HepG2 (cell line): ENCODE data around the gene TMC4. TPM values are rescaled to one million over a fixed set of nuclear protein-coding genes. Genes with fewer than 3 reads are reported as not detected.

Source experiments
- AHR ChIP-seq: IDR thresholded peaks from 2 replicates; pipeline ENCODE4 v1.6.1; 2018; ENCODE audit warnings: missing genetic modification reagents, missing compliant biosample characterization
- BORCS8-MEF2B ChIP-seq: sonication (generic); formaldehyde crosslinking; IDR thresholded peaks from 2 replicates; pipeline ENCODE4 v1.8.0; 2022; ENCODE audit warnings: mild to moderate bottlenecking, missing genetic modification reagents
- HNRNPH1 ChIP-seq: fragments of 200-400 bp; formaldehyde crosslinking; optimal IDR thresholded peaks from 2 replicates; pipeline ENCODE3; 2017; ENCODE audit warnings: mild to moderate bottlenecking, low read depth, low read length
- KDM3A ChIP-seq: IDR thresholded peaks from 2 replicates; pipeline ENCODE4 v1.6.1; 2018; ENCODE audit warnings: low read depth, missing compliant biosample characterization
- MAFG ChIP-seq: sonication (generic); formaldehyde crosslinking; IDR thresholded peaks from 2 replicates; pipeline ENCODE4 v1.5.1; 2020; ENCODE audit warnings: mild to moderate bottlenecking, missing genetic modification reagents
- ZBTB3 ChIP-seq: sonication (generic); formaldehyde crosslinking; IDR thresholded peaks from 2 replicates; pipeline ENCODE4 v1.4.0; 2020; ENCODE audit warnings: low read depth, mild to moderate bottlenecking, moderate library complexity, missing genetic modification reagents, borderline replicate concordance
- ZNF180 ChIP-seq: sonication (generic); formaldehyde crosslinking; IDR thresholded peaks from 2 replicates; pipeline ENCODE4 v1.4.0; 2020; ENCODE audit warnings: low read depth, missing genetic modification reagents, borderline replicate concordance
- ZNF224 ChIP-seq: sonication (generic); formaldehyde crosslinking; IDR thresholded peaks from 2 replicates; pipeline ENCODE4 v1.5.0; 2020; ENCODE audit warnings: mild to moderate bottlenecking, missing genetic modification reagents
- ZNF30 ChIP-seq: sonication (generic); formaldehyde crosslinking; IDR thresholded peaks from 2 replicates; pipeline ENCODE4 v1.5.0; 2020; ENCODE audit warnings: mild to moderate bottlenecking, missing genetic modification reagents
- polyA plus RNA-seq, 8 experiments: library from polyadenylated mRNA; depleted of rRNA in 3 of 8; stranded (reverse) in 7 of 8; unstranded in 1 of 8; fragments of >200 nt; fragmentation: Illumina TruSeq in 4 of 8; extraction: Trizol in 4 of 8; gene quantifications; 2 replicates each; pipeline versions ENCODE4 v1.2.1 to v1.2.3, GENCODE V29; 2011 to 2016; ENCODE audit warnings: low read depth in 4 of 8, missing spikeins in 1 of 8, mixed read lengths in 1 of 8; ENCODE audit not compliant: insufficient read depth in 1 of 8
- total RNA-seq, 5 experiments: library from RNA; depleted of rRNA; stranded (reverse); fragments of >200 nt; fragmentation: Illumina TruSeq; extraction: Trizol; gene quantifications; 2 replicates each; pipeline ENCODE4 v1.2.3, GENCODE V29; 2016; ENCODE audit warnings: low read depth in 1 of 5
- TF ChIP-seq, protein P1 (sequence below): sonication (generic); formaldehyde crosslinking; IDR thresholded peaks from 2 replicates; pipeline ENCODE4 v1.4.0; 2020; ENCODE audit warnings: missing genetic modification reagents
- TF ChIP-seq, protein P2 (sequence below), 2 experiments: sonication (generic) in 1 of 2; formaldehyde crosslinking in 1 of 2; IDR thresholded peaks; 2 replicates each; pipeline versions ENCODE4 v1.4.0 to v1.6.1; 2016 to 2020; ENCODE audit warnings: borderline replicate concordance in 1 of 2, low read depth in 1 of 2, mild to moderate bottlenecking in 1 of 2, missing genetic modification reagents in 1 of 2
- TF ChIP-seq, protein P3 (sequence below): sonication (generic); formaldehyde crosslinking; IDR thresholded peaks from 2 replicates; pipeline ENCODE4 v1.5.0; 2020; ENCODE audit warnings: mild to moderate bottlenecking, missing genetic modification reagents, borderline replicate concordance
- TF ChIP-seq, protein P4 (sequence below): sonication (generic); formaldehyde crosslinking; IDR thresholded peaks from 2 replicates; pipeline ENCODE4 v1.8.0; 2022; ENCODE audit warnings: missing genetic modification reagents, mild to moderate bottlenecking, borderline replicate concordance

The TMC4 gene
- total and polyA plus RNA-seq, 2 of the 13 experiments (the other 11 are each of a cell fraction or from before 2014, with no cell fraction given), result 0.13 to 0.24 TPM

DNA sequence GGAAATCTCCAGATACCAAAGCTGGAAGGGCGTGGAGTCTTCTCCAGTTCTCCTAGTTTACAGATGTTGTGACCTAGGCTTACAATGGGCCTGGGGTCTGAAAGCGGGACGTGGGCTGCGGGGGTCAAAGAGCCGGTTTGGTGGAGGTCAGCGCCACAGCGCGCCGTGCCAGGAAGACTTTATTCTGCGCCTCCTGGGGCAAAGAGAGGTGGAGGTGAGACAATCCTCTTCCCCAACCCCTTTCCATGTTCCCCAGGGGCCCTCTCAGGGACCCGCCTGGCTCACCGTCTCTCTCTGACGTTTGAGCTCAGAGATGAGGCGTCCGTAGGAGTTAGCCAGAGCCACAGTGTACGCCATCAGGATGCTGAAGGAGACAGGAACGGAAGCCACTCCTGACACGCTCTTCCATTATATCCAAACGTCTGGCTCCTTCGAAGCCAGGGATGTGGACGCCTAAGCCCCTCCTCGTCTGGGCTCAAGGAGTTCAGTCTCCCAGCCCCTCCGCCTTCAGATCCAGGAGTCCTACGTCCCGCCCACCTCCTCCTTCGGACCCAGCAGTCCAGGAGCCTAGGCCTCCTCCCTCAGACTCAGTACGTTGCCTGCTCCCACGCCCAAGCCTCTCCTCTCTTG lies 12.7 kb downstream of the TMC4 start (continued):
- TF ChIP-seq AHR (CRISPR knock-in tag) (no peak), ZNF30 (CRISPR knock-in tag) (no peak), HNRNPH1 (no peak), ZBTB3 (CRISPR knock-in tag) (no peak), ZNF224 (CRISPR knock-in tag) (0 out of 2 replicates have a peak, but pooled peaks have one; percentile 8), BORCS8-MEF2B (CRISPR knock-in tag) (no peak), KDM3A (CRISPR knock-in tag) (no peak), ZNF180 (CRISPR knock-in tag) (no peak), MAFG (CRISPR knock-in tag) (no peak)
- TF ChIP-seq, protein P1, sequence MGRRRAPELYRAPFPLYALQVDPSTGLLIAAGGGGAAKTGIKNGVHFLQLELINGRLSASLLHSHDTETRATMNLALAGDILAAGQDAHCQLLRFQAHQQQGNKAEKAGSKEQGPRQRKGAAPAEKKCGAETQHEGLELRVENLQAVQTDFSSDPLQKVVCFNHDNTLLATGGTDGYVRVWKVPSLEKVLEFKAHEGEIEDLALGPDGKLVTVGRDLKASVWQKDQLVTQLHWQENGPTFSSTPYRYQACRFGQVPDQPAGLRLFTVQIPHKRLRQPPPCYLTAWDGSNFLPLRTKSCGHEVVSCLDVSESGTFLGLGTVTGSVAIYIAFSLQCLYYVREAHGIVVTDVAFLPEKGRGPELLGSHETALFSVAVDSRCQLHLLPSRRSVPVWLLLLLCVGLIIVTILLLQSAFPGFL, result 0 out of 2 replicates have a peak, but pooled peaks have one; percentile 50
- TF ChIP-seq, protein P2, sequence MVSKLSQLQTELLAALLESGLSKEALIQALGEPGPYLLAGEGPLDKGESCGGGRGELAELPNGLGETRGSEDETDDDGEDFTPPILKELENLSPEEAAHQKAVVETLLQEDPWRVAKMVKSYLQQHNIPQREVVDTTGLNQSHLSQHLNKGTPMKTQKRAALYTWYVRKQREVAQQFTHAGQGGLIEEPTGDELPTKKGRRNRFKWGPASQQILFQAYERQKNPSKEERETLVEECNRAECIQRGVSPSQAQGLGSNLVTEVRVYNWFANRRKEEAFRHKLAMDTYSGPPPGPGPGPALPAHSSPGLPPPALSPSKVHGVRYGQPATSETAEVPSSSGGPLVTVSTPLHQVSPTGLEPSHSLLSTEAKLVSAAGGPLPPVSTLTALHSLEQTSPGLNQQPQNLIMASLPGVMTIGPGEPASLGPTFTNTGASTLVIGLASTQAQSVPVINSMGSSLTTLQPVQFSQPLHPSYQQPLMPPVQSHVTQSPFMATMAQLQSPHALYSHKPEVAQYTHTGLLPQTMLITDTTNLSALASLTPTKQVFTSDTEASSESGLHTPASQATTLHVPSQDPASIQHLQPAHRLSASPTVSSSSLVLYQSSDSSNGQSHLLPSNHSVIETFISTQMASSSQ (IDR thresholded peaks at IDR 0.05; ENCODE audit: low read depth), result no peak
- TF ChIP-seq, protein P2 (CRISPR knock-in tag; IDR thresholded peaks at IDR 0.05; ENCODE audit: borderline replicate concordance), result no peak
- TF ChIP-seq, protein P3, sequence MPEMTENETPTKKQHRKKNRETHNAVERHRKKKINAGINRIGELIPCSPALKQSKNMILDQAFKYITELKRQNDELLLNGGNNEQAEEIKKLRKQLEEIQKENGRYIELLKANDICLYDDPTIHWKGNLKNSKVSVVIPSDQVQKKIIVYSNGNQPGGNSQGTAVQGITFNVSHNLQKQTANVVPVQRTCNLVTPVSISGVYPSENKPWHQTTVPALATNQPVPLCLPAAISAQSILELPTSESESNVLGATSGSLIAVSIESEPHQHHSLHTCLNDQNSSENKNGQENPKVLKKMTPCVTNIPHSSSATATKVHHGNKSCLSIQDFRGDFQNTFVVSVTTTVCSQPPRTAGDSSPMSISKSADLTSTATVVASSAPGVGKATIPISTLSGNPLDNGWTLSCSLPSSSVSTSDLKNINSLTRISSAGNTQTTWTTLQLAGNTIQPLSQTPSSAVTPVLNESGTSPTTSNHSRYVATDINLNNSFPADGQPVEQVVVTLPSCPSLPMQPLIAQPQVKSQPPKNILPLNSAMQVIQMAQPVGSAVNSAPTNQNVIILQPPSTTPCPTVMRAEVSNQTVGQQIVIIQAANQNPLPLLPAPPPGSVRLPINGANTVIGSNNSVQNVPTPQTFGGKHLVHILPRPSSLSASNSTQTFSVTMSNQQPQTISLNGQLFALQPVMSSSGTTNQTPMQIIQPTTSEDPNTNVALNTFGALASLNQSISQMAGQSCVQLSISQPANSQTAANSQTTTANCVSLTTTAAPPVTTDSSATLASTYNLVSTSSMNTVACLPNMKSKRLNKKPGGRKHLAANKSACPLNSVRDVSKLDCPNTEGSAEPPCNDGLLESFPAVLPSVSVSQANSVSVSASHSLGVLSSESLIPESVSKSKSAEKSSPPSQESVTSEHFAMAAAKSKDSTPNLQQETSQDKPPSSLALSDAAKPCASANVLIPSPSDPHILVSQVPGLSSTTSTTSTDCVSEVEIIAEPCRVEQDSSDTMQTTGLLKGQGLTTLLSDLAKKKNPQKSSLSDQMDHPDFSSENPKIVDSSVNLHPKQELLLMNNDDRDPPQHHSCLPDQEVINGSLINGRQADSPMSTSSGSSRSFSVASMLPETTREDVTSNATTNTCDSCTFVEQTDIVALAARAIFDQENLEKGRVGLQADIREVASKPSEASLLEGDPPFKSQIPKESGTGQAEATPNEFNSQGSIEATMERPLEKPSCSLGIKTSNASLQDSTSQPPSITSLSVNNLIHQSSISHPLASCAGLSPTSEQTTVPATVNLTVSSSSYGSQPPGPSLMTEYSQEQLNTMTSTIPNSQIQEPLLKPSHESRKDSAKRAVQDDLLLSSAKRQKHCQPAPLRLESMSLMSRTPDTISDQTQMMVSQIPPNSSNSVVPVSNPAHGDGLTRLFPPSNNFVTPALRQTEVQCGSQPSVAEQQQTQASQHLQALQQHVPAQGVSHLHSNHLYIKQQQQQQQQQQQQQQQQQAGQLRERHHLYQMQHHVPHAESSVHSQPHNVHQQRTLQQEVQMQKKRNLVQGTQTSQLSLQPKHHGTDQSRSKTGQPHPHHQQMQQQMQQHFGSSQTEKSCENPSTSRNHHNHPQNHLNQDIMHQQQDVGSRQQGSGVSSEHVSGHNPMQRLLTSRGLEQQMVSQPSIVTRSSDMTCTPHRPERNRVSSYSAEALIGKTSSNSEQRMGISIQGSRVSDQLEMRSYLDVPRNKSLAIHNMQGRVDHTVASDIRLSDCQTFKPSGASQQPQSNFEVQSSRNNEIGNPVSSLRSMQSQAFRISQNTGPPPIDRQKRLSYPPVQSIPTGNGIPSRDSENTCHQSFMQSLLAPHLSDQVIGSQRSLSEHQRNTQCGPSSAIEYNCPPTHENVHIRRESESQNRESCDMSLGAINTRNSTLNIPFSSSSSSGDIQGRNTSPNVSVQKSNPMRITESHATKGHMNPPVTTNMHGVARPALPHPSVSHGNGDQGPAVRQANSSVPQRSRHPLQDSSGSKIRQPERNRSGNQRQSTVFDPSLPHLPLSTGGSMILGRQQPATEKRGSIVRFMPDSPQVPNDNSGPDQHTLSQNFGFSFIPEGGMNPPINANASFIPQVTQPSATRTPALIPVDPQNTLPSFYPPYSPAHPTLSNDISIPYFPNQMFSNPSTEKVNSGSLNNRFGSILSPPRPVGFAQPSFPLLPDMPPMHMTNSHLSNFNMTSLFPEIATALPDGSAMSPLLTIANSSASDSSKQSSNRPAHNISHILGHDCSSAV, result no peak
- TF ChIP-seq, protein P4, sequence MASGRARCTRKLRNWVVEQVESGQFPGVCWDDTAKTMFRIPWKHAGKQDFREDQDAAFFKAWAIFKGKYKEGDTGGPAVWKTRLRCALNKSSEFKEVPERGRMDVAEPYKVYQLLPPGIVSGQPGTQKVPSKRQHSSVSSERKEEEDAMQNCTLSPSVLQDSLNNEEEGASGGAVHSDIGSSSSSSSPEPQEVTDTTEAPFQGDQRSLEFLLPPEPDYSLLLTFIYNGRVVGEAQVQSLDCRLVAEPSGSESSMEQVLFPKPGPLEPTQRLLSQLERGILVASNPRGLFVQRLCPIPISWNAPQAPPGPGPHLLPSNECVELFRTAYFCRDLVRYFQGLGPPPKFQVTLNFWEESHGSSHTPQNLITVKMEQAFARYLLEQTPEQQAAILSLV (CRISPR knock-in tag), result peak; percentile 55; the same call in 1 of the 2 replicates
